ENCODE results near the gene NYNRIN. TPM values are rescaled to one million over a fixed set of nuclear protein-coding genes. Genes with fewer than 3 reads are reported as not detected.

NYNRIN gene
- total and polyA plus RNA-seq, 2 of the 4 experiments (the other 2 are of a cell fraction): 2.2 to 5.4 TPM

GRCh38 chr14:24422261-24422660, 23.5 kb downstream of the NYNRIN start:
- H3K56ac ChIP-seq (ENCODE audit: extremely low read depth, insufficient read depth, low read length): no peak overlapping the region
- in situ Hi-C loops (cut with MboI; ENCODE audit: low sequenced_read_pairs): no loop called here
- H4K5ac ChIP-seq (ENCODE audit: low read depth, low read length): no peak overlapping the region

More at GRCh38 chr14:24422261-24422660, 23.5 kb downstream of the NYNRIN start:
- Histone ChIP-seq H2BK5ac (ENCODE audit: low read depth, low read length, poor library complexity, severe bottlenecking) (no peak overlapping the region), H2AK9ac (replicated peaks; ENCODE audit: low read depth, low read length, poor library complexity) (no peak overlapping the region), H3K36me3 (ENCODE audit: control insufficient read depth, insufficient read depth, low read length) (no peaks in the 10 kb centered on the region), H4K20me1 (ENCODE audit: insufficient read depth, low read length) (no peaks in the 10 kb centered on the region), H3K18ac (ENCODE audit: low read depth, low read length) (no peak overlapping the region), H2AK5ac (ENCODE audit: low read depth, low read length) (no peak overlapping the region), H3K4me1 (ENCODE audit: control insufficient read depth, insufficient read depth, low read length) (no peaks in the 10 kb centered on the region), H3K27ac (ENCODE audit: insufficient read depth, low read length) (no peak overlapping the region), H2BK20ac (ENCODE audit: low read depth, low read length) (no peak overlapping the region), H3K9me3 (ENCODE audit: control insufficient read depth, insufficient read depth, low read length) (no peaks in the 10 kb centered on the region), H3K27me3 (ENCODE audit: control insufficient read depth, insufficient read depth, low read length) (peaks cover 29% of the 10 kb centered on the region), H3K4me2 (ENCODE audit: low read depth, low read length) (no peak overlapping the region), H3K9ac (ENCODE audit: low read depth, low read length) (no peak overlapping the region), H2BK120ac (ENCODE audit: low read depth, low read length) (no peak overlapping the region), H3K4ac (ENCODE audit: low read depth, low read length) (no peak overlapping the region), H3K14ac (replicated peaks; ENCODE audit: low read depth, low read length) (no peak overlapping the region), H4K91ac (ENCODE audit: insufficient read depth, low read depth, low read length) (no peak overlapping the region), H2AFZ (replicated peaks; ENCODE audit: low read length, poor library complexity) (no peak overlapping the region), H2BK15ac (ENCODE audit: low read depth, low read length) (no peak overlapping the region), H4K8ac (ENCODE audit: low read depth in 2 of 2, low read length in 2 of 2) (no peak overlapping the region), H3K79me1 (ENCODE audit: low read depth in 1 of 2, low read length in 2 of 2) (no peaks in the 10 kb centered on the region), H3K23ac (ENCODE audit: low read depth, low read length) (no peak overlapping the region), H3K9me1 (ENCODE audit: insufficient read depth, low read length) (peaks cover 3% of the 10 kb centered on the region; the same call in 1 of the 2 replicates), H3K4me3 (ENCODE audit: insufficient read depth, low read depth, low read length) (no peak overlapping the region)
- BruUV-seq (replicated peaks): no TSS peak
- TF ChIP-seq MAZ (IDR thresholded peaks at IDR 0.05; ENCODE audit: borderline replicate concordance, low read depth, low read length): no peak
- no peak for TF ChIP-seq MAFK (IDR thresholded peaks at IDR 0.05; ENCODE audit: low read depth, low read length)
- no peak for TF ChIP-seq CHD1 (IDR thresholded peaks at IDR 0.05; ENCODE audit: low read depth, low read length)
- TF ChIP-seq USF2 (IDR thresholded peaks at IDR 0.05; ENCODE audit: low read depth, low read length): no peak
- TF ChIP-seq MXI1 (IDR thresholded peaks at IDR 0.05; ENCODE audit: borderline replicate concordance, low read depth, low read length): no peak
- no peak for TF ChIP-seq CEBPB (IDR thresholded peaks at IDR 0.05; ENCODE audit: low read depth, low read length)
- no peak for TF ChIP-seq ELK1 (IDR thresholded peaks at IDR 0.05; ENCODE audit: borderline replicate concordance, low read depth, low read length)
- no peak for TF ChIP-seq RCOR1 (IDR thresholded peaks at IDR 0.05; ENCODE audit: insufficient replicate concordance, low read length)
- ChIA-PET POLR2A (ENCODE audit: unreplicated experiment) (no interaction called here), CTCF (interaction anchor here (1.0 to 1.4 kb wide), 2 partner anchors 10 to 11 kb away, joined by 3 to 4 read pairs; no protein-coding TSS in a partner anchor)
- dilution Hi-C loops (cut with HindIII; ENCODE audit: low sequenced_read_pairs, unreplicated experiment) (no loop called here), intact Hi-C loops (cut with micrococcal nuclease) (no loop called here)
- ATAC-seq (ENCODE audit: low read depth) (no peak), DNase-seq (no peak)
- WGBS, 2 experiments (ENCODE audit: extremely low coverage in 2 of 2, insufficient read length in 1 of 2): 86% methylated on average over 4 of the region's 4 CpGs; no CpG with 5 or more reads in 1 of the 2 experiments

All from IMR-90 (cell line).